H9 (cell line): ENCODE results near the gene VASN. TPM values are rescaled to one million over a fixed set of nuclear protein-coding genes. Genes with fewer than 3 reads are reported as not detected.

ENCODE experiments used
- DNase-seq: peaks from one replicate; pipeline ENCODE4 v3.0.0-alpha.2; 2017
- H2AFZ ChIP-seq: one replicate; pipeline ENCODE4 v1.6.1; 2013; ENCODE audit warnings: mild to moderate bottlenecking, low read length, control low read depth, moderate library complexity
- H2AK5ac ChIP-seq: 2 replicates; pipeline ENCODE4 v1.6.1; 2013; ENCODE audit warnings: low read length, control low read depth, mixed read lengths; ENCODE audit not compliant: insufficient read length
- H2BK120ac ChIP-seq: one replicate; pipeline ENCODE4 v1.6.1; 2013; ENCODE audit warnings: low read depth, mild to moderate bottlenecking, low read length, control low read depth, inconsistent platforms; ENCODE audit not compliant: poor library complexity, severe bottlenecking
- H2BK12ac ChIP-seq: 2 replicates; pipeline ENCODE4 v1.6.1; 2013; ENCODE audit warnings: low read length, control low read depth, mixed read lengths, low read depth; ENCODE audit not compliant: insufficient read length
- H2BK15ac ChIP-seq: 2 replicates; pipeline ENCODE4 v1.6.1; 2013; ENCODE audit warnings: low read depth, low read length, control low read depth
- H2BK20ac ChIP-seq: one replicate; pipeline ENCODE4 v1.6.1; 2013; ENCODE audit warnings: low read depth, mild to moderate bottlenecking, low read length, control low read depth, inconsistent platforms; ENCODE audit not compliant: poor library complexity, severe bottlenecking
- H2BK5ac ChIP-seq: 2 replicates; pipeline ENCODE4 v1.6.1; 2013; ENCODE audit warnings: low read length, control low read depth, mixed read lengths; ENCODE audit not compliant: insufficient read length
- H3K14ac ChIP-seq: 2 replicates; pipeline ENCODE4 v1.6.1; 2013; ENCODE audit warnings: low read length, control low read depth; ENCODE audit not compliant: insufficient read depth
- H3K18ac ChIP-seq: 2 replicates; pipeline ENCODE4 v1.6.1; 2013; ENCODE audit warnings: low read depth, mild to moderate bottlenecking, mixed read lengths, low read length, control low read depth; ENCODE audit not compliant: insufficient read length
- H3K23ac ChIP-seq: 2 replicates; pipeline ENCODE4 v1.6.1; 2013; ENCODE audit warnings: low read length, control low read depth, mixed read lengths, low read depth; ENCODE audit not compliant: insufficient read length
- H3K23me2 ChIP-seq: 2 replicates; pipeline ENCODE4 v1.6.1; 2013; ENCODE audit warnings: low read depth, mild to moderate bottlenecking, mixed read lengths, low read length, control low read depth; ENCODE audit not compliant: insufficient read length, poor library complexity, severe bottlenecking
- H3K27ac ChIP-seq: 2 replicates; pipeline ENCODE4 v1.5.1; 2013; ENCODE audit warnings: low read length, control low read depth, mixed read lengths, low read depth; ENCODE audit not compliant: insufficient read length
- H3K27me3 ChIP-seq: 2 replicates; pipeline ENCODE4 v1.6.1; 2013; ENCODE audit warnings: low read length, control low read depth, inconsistent platforms; ENCODE audit not compliant: insufficient read depth
- H3K4ac ChIP-seq: 2 replicates; pipeline ENCODE4 v1.6.1; 2013; ENCODE audit warnings: low read depth, mild to moderate bottlenecking, control low read depth, inconsistent platforms, low read length, moderate library complexity
- H3K4me1 ChIP-seq: 2 replicates; pipeline ENCODE4 v1.6.1; 2013; ENCODE audit warnings: low read length, control low read depth, inconsistent platforms; ENCODE audit not compliant: insufficient read depth
- H3K4me2 ChIP-seq: 2 replicates; pipeline ENCODE4 v1.6.1; 2013; ENCODE audit warnings: low read length, control low read depth, mixed read lengths; ENCODE audit not compliant: insufficient read length, insufficient read depth
- H3K56ac ChIP-seq: 2 replicates; pipeline ENCODE4 v1.6.1; 2013; ENCODE audit warnings: low read depth, mild to moderate bottlenecking, mixed read lengths, low read length, control low read depth; ENCODE audit not compliant: insufficient read length
- H3K79me1 ChIP-seq: 2 replicates; pipeline ENCODE4 v1.6.1; 2013; ENCODE audit warnings: low read depth, mild to moderate bottlenecking, moderate library complexity, low read length, control low read depth, inconsistent platforms; ENCODE audit not compliant: insufficient read depth, poor library complexity, severe bottlenecking
- H3K79me2 ChIP-seq: 2 replicates; pipeline ENCODE4 v1.6.1; 2013; ENCODE audit warnings: low read length, control low read depth, inconsistent platforms; ENCODE audit not compliant: insufficient read depth
- H3K9ac ChIP-seq: 2 replicates; pipeline ENCODE4 v1.6.1; 2013; ENCODE audit warnings: low read length, control low read depth, mixed read lengths; ENCODE audit not compliant: insufficient read length; ENCODE audit errors: extremely low read depth
- H3K9me3 ChIP-seq: one replicate; pipeline ENCODE4 v1.6.1; 2013; ENCODE audit warnings: low read depth, low read length, inconsistent platforms; ENCODE audit not compliant: control insufficient read depth
- H3T11ph ChIP-seq: one replicate; pipeline ENCODE4 v1.6.1; 2013; ENCODE audit warnings: mild to moderate bottlenecking, low read length, control low read depth, inconsistent platforms
- H4K20me1 ChIP-seq: one replicate; pipeline ENCODE4 v1.6.1; 2013; ENCODE audit not compliant: control insufficient read depth, insufficient read length, insufficient read depth
- H4K5ac ChIP-seq: 2 replicates; pipeline ENCODE4 v1.6.1; 2013; ENCODE audit warnings: low read depth, mild to moderate bottlenecking, mixed read lengths, low read length, control low read depth; ENCODE audit not compliant: insufficient read length
- H4K8ac ChIP-seq: replicated peaks from 2 replicates; pipeline ENCODE4 v1.6.1; 2013; ENCODE audit warnings: low read length, control low read depth, mixed read lengths, low read depth; ENCODE audit not compliant: insufficient read length
- H4K91ac ChIP-seq: 2 replicates; pipeline ENCODE4 v1.6.1; 2013; ENCODE audit warnings: low read depth, mild to moderate bottlenecking, moderate library complexity, mixed read lengths, low read length, control low read depth; ENCODE audit not compliant: insufficient read length
- H3K27ac Mint-ChIP-seq, 3 experiments: 2 replicates in 2 of 3; 3 replicates in 1 of 3; pipeline ENCODE4 v1.8.0; 2020 to 2021; ENCODE audit warnings: mixed read lengths in 3 of 3, mild to moderate bottlenecking in 1 of 3, moderate library complexity in 1 of 3
- H3K27me3 Mint-ChIP-seq: 2 replicates; pipeline ENCODE4 v1.8.0; 2021; ENCODE audit warnings: low read depth, mild to moderate bottlenecking, moderate library complexity, mixed read lengths
- H3K36me3 Mint-ChIP-seq, 3 experiments: 2 replicates in 2 of 3; 3 replicates in 1 of 3; pipeline ENCODE4 v1.8.0; 2020 to 2021; ENCODE audit warnings: low read depth in 3 of 3, mixed read lengths in 3 of 3; ENCODE audit not compliant: insufficient read depth in 1 of 3
- H3K4me1 Mint-ChIP-seq, 2 experiments: 2 replicates each; pipeline ENCODE4 v1.8.0; 2020; ENCODE audit warnings: mixed read lengths in 2 of 2
- H3K4me3 Mint-ChIP-seq, 2 experiments: 2 replicates in 1 of 2; 3 replicates in 1 of 2; pipeline ENCODE4 v1.8.0; 2020 to 2021; ENCODE audit warnings: mild to moderate bottlenecking in 2 of 2, mixed read lengths in 2 of 2, moderate library complexity in 1 of 2
- H3K9me3 Mint-ChIP-seq, 2 experiments: 2 replicates in 1 of 2; 3 replicates in 1 of 2; pipeline ENCODE4 v1.8.0; 2020; ENCODE audit warnings: mild to moderate bottlenecking in 2 of 2, mixed read lengths in 2 of 2, moderate library complexity in 1 of 2
- WGBS: extraction: QIAGEN DNeasy Blood & Tissue Kit; methylation state at CpG from one replicate; pipeline ENCODE4 v1.1.7; 2013; ENCODE audit warnings: missing lambda C conversion rate, low lambda C conversion rate, mixed read lengths; ENCODE audit not compliant: insufficient read length; ENCODE audit errors: extremely low coverage; 5-methylcytosine and 5-hydroxymethylcytosine counted together
- total RNA-seq: library from RNA; stranded (reverse); gene quantifications from 2 replicates; pipeline ENCODE4 v1.2.1, GENCODE V29; 2021
- TF ChIP-seq, protein P1 (sequence below): fragments of 200-600 bp; sonication (generic); conservative IDR thresholded peaks from 3 replicates; pipeline ENCODE4 v1.8.0; 2021; ENCODE audit warnings: antibody characterized with exemption, mild to moderate bottlenecking

VASN gene
- total RNA-seq, 1 experiment from 2014 or later: 11.0 TPM

DNA sequence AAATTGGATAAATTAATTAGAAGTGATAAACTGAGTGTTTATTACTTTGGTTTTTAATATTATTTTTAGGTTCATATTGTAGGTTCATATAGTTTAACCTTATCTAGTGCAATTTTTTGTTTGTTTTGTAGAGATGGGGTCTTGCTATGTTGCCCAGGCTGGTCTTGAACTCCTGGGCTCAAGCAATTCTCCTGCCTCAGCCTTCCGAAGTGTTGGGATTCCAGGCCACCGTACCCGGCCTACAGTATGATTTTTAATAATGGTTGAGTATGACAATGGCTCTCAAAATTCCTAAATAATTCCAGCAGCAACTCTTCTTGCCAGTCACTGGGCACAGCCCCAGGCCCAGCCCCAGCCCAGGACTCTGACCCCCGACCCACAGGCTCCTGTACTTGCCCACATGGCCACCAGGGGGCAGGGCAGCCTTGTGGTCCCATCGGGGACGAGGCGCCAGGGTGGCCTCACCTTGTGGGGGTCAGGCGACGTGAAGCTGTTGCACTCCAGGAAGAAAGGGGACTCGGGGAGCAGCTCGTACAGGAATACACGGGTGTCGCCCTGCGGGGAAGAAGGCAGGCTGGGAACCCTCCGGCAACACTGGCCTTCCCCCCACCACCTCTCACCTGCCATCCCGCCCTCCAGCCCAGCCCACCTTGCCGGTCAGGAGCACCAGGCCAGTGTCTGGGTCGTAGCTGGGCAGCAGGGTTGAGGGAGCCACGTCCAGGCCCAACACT lies 12.7 kb upstream of the VASN start:
- Histone ChIP-seq H3K27me3 (no peaks in the 10 kb centered on the region), H3K14ac (no peak overlapping the region), H2BK12ac (no peak overlapping the region), H3K9ac (no peak overlapping the region), H3T11ph (no peak overlapping the region), H2AFZ (no peak overlapping the region), H3K9me3 (no peaks in the 10 kb centered on the region), H3K4ac (no peak overlapping the region), H4K20me1 (no peaks in the 10 kb centered on the region), H3K79me2 (no peaks in the 10 kb centered on the region), H3K56ac (no peak overlapping the region), H2AK5ac (no peak overlapping the region), H4K91ac (no peak overlapping the region), H2BK120ac (no peak overlapping the region), H3K18ac (no peak overlapping the region), H4K8ac (no peak overlapping the region), H3K27ac (no peak overlapping the region), H3K79me1 (no peaks in the 10 kb centered on the region), H3K4me2 (no peak overlapping the region), H3K23ac (no peak overlapping the region), H3K23me2 (peaks cover 4% of the 10 kb centered on the region), H3K4me1 (no peaks in the 10 kb centered on the region), H2BK5ac (no peak overlapping the region), H2BK20ac (no peak overlapping the region), H4K5ac (no peak overlapping the region), H2BK15ac (no peak overlapping the region)
- TF ChIP-seq, protein P1, sequence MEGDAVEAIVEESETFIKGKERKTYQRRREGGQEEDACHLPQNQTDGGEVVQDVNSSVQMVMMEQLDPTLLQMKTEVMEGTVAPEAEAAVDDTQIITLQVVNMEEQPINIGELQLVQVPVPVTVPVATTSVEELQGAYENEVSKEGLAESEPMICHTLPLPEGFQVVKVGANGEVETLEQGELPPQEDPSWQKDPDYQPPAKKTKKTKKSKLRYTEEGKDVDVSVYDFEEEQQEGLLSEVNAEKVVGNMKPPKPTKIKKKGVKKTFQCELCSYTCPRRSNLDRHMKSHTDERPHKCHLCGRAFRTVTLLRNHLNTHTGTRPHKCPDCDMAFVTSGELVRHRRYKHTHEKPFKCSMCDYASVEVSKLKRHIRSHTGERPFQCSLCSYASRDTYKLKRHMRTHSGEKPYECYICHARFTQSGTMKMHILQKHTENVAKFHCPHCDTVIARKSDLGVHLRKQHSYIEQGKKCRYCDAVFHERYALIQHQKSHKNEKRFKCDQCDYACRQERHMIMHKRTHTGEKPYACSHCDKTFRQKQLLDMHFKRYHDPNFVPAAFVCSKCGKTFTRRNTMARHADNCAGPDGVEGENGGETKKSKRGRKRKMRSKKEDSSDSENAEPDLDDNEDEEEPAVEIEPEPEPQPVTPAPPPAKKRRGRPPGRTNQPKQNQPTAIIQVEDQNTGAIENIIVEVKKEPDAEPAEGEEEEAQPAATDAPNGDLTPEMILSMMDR: peak; percentile 98
- Mint-ChIP-seq H3K27ac (peak overlapping the region in 1 of 3 experiments; percentile 19; a peak in 3 of 7 replicates), H3K4me3 (no peak overlapping the region), H3K9me3 (no peaks in the 10 kb centered on the region; a peak in 1 of 5 replicates), H3K36me3 (peaks cover 2 to 4% (median 2%) of the 10 kb centered on the region in 3 experiments; a peak in 2 of 7 replicates), H3K4me1 (0 out of 4 replicates have a peak, but pooled peaks cover 0 to 3% of the 10 kb centered on the region in 2 experiments), H3K27me3 (no peaks in the 10 kb centered on the region)
- no CpG with 5 or more reads among the region's 19 CpGs for WGBS
- DNase-seq: peak; percentile 82
